Esophagus (tissue), 2 donors: Measurements from ENCODE around the gene DGKG. TPM values are rescaled to one million over a fixed set of nuclear protein-coding genes. Genes with fewer than 3 reads are reported as not detected.

Experiments
- H3K27ac ChIP-seq, 2 donors: one replicate each; pipeline ENCODE4 v1.5.1; 2013; ENCODE audit warnings: low read depth in 2 of 2, mild to moderate bottlenecking in 2 of 2, inconsistent platforms in 1 of 2, low read length in 1 of 2, moderate library complexity in 1 of 2
- H3K27me3 ChIP-seq, 2 donors: one replicate each; pipeline ENCODE4 v1.6.1; 2013; ENCODE audit warnings: low read length in 2 of 2, control low read depth in 1 of 2, mild to moderate bottlenecking in 1 of 2; ENCODE audit not compliant: insufficient read depth in 2 of 2, control insufficient read depth in 1 of 2
- H3K36me3 ChIP-seq, 2 donors: one replicate each; pipeline ENCODE4 v1.6.1; 2013; ENCODE audit warnings: low read length in 1 of 2; ENCODE audit not compliant: control insufficient read depth in 2 of 2, insufficient read depth in 2 of 2
- H3K4me1 ChIP-seq, 2 donors: one replicate each; pipeline ENCODE4 v1.6.1; 2013; ENCODE audit warnings: low read length in 1 of 2; ENCODE audit not compliant: control insufficient read depth in 2 of 2, insufficient read depth in 2 of 2
- H3K4me3 ChIP-seq, 2 donors: one replicate each; pipeline ENCODE4 v1.5.1; 2013; ENCODE audit warnings: low read length in 2 of 2, mild to moderate bottlenecking in 2 of 2, low read depth in 1 of 2, moderate library complexity in 1 of 2
- H3K9me3 ChIP-seq, 2 donors: one replicate each; pipeline ENCODE4 v1.6.1; 2013; ENCODE audit warnings: mild to moderate bottlenecking in 2 of 2, low read depth in 1 of 2, low read length in 1 of 2, moderate library complexity in 1 of 2; ENCODE audit not compliant: control insufficient read depth in 2 of 2, insufficient read depth in 1 of 2
- WGBS, 2 donors: extraction: QIAGEN DNeasy Blood & Tissue Kit; methylation state at CpG; one replicate each; pipeline ENCODE4 v1.1.7; 2013; 5-methylcytosine and 5-hydroxymethylcytosine counted together
- polyA plus RNA-seq, 2 donors: library from polyadenylated mRNA; stranded (reverse); fragments of 200-250 nt; gene quantifications; one replicate each; pipeline ENCODE4 v1.2.3, GENCODE V29; 2013
- donor health status: healthy with polysubstance abuse.
- donor health status: Bipolar disorder and iron deficiency.

Gene DGKG
- polyA plus RNA-seq, 2 donors: 0.88 to 1.6 TPM

DNA sequence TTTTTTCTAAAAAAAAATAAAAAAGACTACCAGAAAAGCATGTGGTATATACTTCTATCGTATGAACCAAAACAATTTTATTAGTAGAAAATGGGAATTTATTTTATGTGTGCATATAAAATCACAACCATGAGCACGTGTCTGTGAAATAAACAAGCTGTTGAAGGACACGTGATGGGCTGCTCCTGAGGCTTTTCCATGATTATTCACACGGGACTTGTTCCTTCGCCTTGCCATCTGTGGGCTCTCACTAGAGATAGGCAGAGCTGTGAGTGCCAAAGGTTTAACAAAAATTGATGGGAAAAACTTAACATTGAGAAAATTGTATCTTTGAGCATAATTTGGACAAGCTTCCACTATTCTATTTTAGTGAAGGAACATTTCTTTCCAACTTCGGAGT is 240.8 kb downstream of the DGKG start:
- H3K9me3 ChIP-seq: no peaks in the 10 kb centered on the region
- H3K27me3 ChIP-seq: no peaks in the 10 kb centered on the region
- no peak overlapping the region for H3K27ac ChIP-seq
- H3K36me3 ChIP-seq: no peaks in the 10 kb centered on the region
- no peaks in the 10 kb centered on the region for H3K4me1 ChIP-seq
- H3K4me3 ChIP-seq: no peak overlapping the region
- 56 to 65% methylated on average over 6 of the region's 6 CpGs for WGBS, 2 donors

DNA sequence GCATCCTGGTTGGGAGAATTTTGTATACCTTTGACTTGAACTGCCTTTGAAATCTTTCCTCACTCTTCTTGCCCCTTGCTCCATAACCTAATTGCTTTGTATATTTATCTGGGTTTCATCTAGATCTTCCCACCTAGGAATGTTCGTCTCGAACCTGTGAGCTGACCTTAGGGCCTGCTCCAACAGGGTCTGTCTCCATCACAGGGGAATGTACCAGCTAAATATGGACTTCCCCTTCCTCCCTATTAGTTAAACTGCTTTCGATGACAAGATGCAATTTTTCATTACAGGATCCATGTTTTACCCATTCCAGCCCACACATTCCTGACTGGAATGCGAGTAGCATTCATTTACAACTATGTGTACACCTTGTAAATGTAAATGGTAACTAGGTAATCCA is 242.5 kb downstream of the DGKG start:
- 71 to 73% methylated on average over 4 of the region's 4 CpGs for WGBS, 2 donors
- Histone ChIP-seq H3K4me3 (no peak overlapping the region), H3K9me3 (no peaks in the 10 kb centered on the region), H3K27ac (no peak overlapping the region), H3K27me3 (peaks cover 0 to 5% of the 10 kb centered on the region in 2 donors), H3K36me3 (no peaks in the 10 kb centered on the region), H3K4me1 (no peaks in the 10 kb centered on the region)

DNA sequence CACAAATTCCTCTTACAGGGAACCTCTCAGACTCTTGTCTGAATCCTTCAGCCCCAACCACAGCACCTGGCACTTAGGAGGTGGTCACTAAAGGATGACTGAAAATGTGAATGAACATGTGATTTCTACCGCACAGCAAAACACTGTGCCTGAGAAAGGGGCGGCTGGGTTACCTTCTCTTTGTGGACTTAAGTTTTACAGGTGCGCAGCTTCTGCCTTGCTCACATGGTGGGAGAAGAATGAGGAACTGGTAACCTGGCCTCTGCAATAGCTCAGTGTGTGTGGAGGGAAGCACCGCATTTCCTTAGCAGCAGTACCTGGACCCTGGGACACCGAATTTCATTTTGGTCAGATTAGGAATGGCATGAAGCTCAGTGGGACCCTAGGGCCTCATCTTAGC is 243.3 kb downstream of the DGKG start:
- peaks cover 0 to 5% of the 10 kb centered on the region in 2 donors for H3K27me3 ChIP-seq
- WGBS, 2 donors: 79 to 91% methylated on average over 5 of the region's 5 CpGs

DNA sequence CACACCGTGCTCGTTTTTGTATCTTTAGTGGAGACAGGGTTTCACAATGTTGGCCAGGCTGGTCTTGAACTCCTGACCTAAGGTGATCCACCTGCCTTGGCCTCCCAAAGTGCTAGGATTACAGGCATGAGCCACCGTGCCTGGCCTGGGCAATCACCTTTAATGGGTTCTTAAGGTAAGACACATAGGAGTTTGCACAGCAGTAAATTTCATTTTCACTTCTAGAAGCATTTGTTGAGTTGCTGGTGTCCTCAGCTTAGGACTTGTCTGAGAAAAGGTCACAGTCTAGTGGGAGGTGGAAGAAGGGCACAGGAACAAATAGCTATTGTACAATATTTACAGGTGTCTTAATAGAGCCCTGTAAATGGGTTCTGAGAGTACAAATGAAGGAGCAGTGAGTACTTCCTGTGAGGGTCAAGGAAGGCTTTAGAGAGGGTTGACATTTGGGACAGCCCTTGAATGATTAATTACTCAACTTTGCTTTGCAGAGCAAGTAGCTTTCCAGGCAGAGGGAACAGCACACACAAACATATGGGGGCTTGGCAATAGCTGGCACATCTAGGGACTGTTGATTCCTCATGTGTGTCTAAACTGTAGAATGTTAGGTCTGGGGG is 244.4 kb downstream of the DGKG start:
- Histone ChIP-seq H3K27ac (no peak overlapping the region), H3K9me3 (no peaks in the 10 kb centered on the region), H3K27me3 (peaks cover 0 to 5% of the 10 kb centered on the region in 2 donors), H3K4me3 (no peak overlapping the region), H3K36me3 (no peaks in the 10 kb centered on the region), H3K4me1 (no peaks in the 10 kb centered on the region)
- WGBS, 2 donors: 91 to 95% methylated on average over 3 of the region's 3 CpGs

More for the DNA sequence above, 243.3 kb downstream of the DGKG start:
- no peaks in the 10 kb centered on the region for H3K4me1 ChIP-seq
- no peaks in the 10 kb centered on the region for H3K36me3 ChIP-seq
- H3K4me3 ChIP-seq: no peak overlapping the region
- H3K27ac ChIP-seq: no peak overlapping the region
- H3K9me3 ChIP-seq: no peaks in the 10 kb centered on the region

DNA sequence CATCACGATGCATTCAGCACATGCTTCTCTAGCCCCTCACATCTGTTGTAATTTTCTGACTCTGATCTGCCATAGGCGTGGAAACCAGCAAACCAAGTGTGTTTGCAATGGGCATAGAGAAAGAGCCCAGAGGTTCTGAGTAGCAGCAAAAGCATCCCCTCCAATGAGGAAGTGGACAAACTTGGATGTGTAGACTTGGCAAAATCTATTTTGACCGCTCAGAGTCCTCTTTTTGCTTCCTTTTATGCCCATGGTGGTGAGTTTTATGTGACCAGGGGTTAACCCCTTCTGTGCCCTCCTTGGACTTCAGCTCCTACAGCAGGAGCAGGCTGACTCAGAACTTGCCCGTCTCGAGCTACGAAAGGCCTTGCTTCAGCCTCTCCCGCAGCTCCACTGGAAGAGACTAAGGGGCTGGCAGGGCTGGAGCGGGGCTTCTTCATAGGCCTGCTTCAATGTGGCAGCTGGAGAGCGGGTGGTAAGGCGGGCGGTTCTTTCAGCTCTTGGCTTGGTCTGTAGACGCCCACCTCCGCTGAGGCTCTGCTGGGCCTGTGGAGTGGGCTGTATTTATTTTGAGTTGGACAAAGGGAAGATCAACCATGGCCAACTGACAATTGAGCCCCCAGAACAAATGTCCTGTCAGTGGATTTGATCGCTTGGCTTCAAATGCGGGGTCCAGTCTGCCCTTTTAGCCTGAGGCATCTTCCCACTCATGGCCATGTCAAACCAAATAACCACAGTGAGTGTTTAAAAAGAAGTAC is 246.6 kb downstream of the DGKG start:
- no peak overlapping the region for H3K27ac ChIP-seq
- no peak overlapping the region for H3K4me3 ChIP-seq
- no peaks in the 10 kb centered on the region for H3K9me3 ChIP-seq
- peaks cover 0 to 5% of the 10 kb centered on the region in 2 donors for H3K27me3 ChIP-seq
- H3K36me3 ChIP-seq: no peaks in the 10 kb centered on the region
- H3K4me1 ChIP-seq: no peaks in the 10 kb centered on the region
- WGBS, 2 donors: 89 to 90% methylated on average over 15 of the region's 15 CpGs

DNA sequence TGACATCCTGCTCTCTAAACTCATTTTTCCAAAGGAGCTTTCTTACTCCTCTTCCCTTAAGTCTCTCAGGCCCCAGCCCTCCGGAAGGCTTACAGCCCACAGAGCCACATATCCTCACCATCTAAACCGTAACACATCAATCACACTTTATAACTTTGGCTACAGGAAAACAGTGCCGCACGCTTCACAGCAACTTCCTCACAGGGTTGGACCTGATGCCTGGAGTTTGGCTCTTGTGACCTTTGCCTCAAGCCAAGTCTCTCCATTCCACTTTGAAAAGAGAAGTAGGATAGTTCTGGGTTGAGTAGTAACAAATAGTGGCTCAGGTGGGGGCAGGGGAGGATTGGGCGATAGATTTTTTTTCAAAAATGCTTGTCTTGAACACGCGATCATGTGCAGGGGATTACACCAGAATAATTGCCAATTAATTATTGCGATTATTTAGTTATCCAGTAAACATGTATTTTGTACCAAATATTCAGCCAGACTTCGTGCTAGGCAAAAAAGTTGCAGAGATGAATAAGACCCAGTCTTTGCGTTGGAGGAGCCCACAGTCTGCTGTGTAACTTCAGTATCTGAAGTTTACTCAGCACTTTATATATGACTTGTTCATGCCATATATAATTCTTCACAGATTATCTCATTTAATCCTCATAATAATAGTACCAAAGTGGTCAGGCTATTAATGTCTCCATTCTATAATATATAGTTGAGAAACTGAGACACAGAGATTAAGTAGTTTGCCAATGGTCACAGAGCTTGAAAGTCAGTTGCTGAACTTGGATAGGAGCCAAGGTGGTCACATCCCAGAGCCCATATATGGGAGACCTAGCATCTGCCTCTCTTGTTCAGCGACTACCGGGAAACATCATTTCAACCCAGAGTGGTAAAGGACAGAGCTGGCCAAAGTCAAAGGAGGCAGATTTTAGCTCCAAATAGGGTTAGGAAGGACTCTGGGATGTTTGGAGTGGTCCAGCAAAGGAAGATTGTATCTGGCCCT is 250.8 kb downstream of the DGKG start:
- no peaks in the 10 kb centered on the region for H3K36me3 ChIP-seq
- peaks cover 3 to 4% of the 10 kb centered on the region in 2 donors for H3K4me1 ChIP-seq
- peaks cover 0 to 5% of the 10 kb centered on the region in 2 donors for H3K27me3 ChIP-seq
- 60 to 68% methylated on average over 12 of the region's 12 CpGs for WGBS, 2 donors
- no peak overlapping the region for H3K27ac ChIP-seq
- H3K4me3 ChIP-seq: no peak overlapping the region
- no peaks in the 10 kb centered on the region for H3K9me3 ChIP-seq

DNA sequence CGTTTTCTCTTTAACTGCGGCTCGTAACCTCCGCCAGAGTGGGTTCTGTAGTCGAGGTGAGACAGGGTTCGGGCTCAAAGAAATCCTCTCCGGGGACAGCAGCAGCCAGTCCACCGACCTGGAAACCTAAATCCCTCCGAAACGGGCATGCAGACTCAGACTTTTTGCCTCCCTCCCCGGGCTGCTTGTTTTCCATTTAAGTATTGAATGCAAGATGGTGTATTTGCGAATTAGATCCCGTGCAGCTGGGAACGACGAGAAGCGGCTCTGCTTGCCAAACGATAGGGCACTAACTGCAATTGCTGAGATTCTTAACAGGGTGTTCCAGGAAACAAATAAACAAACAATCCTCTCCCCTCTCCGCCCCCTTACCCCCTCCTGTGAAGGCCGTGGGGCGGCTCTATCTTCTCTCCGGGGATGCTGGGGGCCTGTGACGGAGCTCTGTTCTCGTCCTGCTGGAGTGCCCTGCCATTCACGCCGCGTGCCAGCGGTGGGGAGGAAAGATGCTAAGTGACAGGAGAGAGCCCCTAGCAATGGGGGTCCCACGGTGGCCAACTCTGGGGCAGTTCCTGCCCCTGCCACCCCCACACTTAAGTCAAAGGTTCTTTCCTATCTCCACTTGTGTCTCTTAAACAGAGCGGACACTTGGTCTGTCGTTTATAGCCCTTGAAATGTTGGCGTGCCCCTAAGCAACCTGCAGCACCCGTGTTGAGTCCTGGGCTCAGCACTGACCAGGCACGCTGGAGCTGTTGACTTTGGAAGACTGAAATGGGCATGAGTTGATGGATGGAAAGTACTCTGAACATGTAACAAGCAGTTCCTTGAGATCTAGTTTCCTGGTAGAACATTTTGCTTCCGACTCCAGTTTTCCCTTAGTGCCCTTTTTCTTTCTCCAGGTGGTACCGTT is 251.9 kb downstream of the DGKG start:
- Histone ChIP-seq H3K27me3 (peaks cover 0 to 4% of the 10 kb centered on the region in 2 donors), H3K27ac (peak overlapping the region; percentile 15 to 40), H3K9me3 (no peaks in the 10 kb centered on the region), H3K4me3 (peak overlapping the region; percentile 17 to 39), H3K4me1 (peaks cover 3 to 4% of the 10 kb centered on the region in 2 donors), H3K36me3 (no peaks in the 10 kb centered on the region)
- 9 to 11% methylated on average over 35 of the region's 35 CpGs for WGBS, 2 donors

DNA sequence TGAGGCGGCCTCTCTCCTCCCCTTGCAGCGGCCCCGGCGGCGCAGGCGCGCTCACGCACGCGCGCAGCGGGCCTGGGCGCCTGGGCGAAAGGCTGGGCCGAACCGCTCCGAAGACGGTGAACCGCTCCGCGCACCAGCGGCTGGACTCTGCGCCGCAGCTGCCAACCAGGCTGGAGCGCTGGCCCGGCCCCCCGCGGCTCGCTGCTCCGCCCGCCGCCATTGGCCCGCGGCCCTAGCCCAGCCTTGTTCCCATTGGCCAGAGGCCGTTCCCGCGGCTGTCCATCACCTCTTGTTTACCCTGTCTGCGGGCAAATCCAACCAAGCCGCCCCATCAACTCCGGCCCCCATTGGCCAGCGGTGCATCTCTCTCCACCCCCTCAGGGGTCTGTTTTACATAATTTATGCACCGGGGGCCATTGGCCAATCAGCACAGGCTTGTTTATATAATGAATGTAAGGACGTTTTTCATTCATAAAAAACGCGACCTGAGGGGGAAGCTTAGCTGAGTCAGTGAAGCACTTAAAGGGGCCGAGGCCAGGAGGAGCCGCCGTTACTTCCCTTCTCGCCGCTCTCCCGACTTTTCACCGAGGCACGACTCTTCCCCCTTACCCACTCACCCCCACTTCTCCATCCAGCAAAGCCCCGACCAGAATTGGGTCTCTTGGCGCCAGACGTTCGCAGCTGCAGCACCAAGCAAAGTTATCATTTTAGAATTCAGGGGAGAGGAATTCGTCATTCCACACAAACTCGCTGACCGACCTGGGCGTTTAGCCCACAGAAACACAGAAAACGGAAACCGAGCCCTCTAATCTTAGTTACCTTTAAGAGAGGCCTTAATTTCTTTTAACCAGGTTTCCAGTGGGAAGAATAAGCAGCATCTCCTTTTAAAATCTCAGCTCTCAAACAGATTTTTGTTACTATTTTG is 252.8 kb downstream of the DGKG start, which contains the start of gene ETV5:
Gene ETV5 (minus strand): TSS at position 149 of the 925 bp plus-strand sequence. CDS start 3,221 bp downstream, outside the sequence.
- 0% methylated on average over 60 to 63 of the region's 63 CpGs for WGBS, 2 donors
- peak within 1 kb of the TSS; percentile 54 to 67 for H3K4me3 ChIP-seq
- H3K27me3 ChIP-seq: no peaks in the 10 kb centered on the region
- peak within 1 kb of the TSS; percentile 72 to 78 for H3K27ac ChIP-seq
- H3K4me1 ChIP-seq: peaks cover 3 to 4% of the 10 kb centered on the region in 2 donors
- H3K36me3 ChIP-seq: no peaks in the 10 kb centered on the region
- no peaks in the 10 kb centered on the region for H3K9me3 ChIP-seq
